HEK293 (cell line): Measurements from ENCODE around the gene UNCX.

ENCODE experiments used
- CTCF ChIA-PET: fragments of 350-600 bp; formaldehyde crosslinking; extraction: SDS; loops from one replicate; lab custom pipeline; 2021; ENCODE audit warnings: antibody characterized with exemption; lab: Yijun Ruan, JAX
- POLR2A ChIA-PET: fragments of 300-600 bp; formaldehyde crosslinking; extraction: SDS; loops from one replicate; lab custom pipeline; 2020; ENCODE audit warnings: antibody characterized with exemption, inconsistent platforms; lab: Yijun Ruan, JAX
- H3K27ac ChIP-seq: fragments of 200-500 bp; sonication (Bioruptor generic); 2 replicates; pipeline ENCODE4 v1.5.1; 2014; ENCODE audit warnings: low read depth, low read length, control low read depth, inconsistent platforms; ENCODE audit errors: extremely low read depth
- H3K36me3 ChIP-seq, 2 experiments: fragments of 200-500 bp in 1 of 2; sonication (Bioruptor generic) in 1 of 2; 1 replicate in 1 of 2; 2 replicates in 1 of 2; pipeline ENCODE4 v1.5.1; 2014 to 2017; ENCODE audit warnings: inconsistent platforms in 2 of 2, low read length in 2 of 2; ENCODE audit not compliant: control insufficient read depth in 2 of 2, insufficient read depth in 1 of 2
- H3K4me1 ChIP-seq: fragments of 200-500 bp; sonication (Bioruptor generic); 2 replicates; pipeline ENCODE4 v1.5.1; 2014; ENCODE audit warnings: mild to moderate bottlenecking, low read length, inconsistent platforms; ENCODE audit not compliant: control insufficient read depth, insufficient read depth
- H3K4me3 ChIP-seq: 2 replicates; pipeline ENCODE4 v1.5.1; 2011; ENCODE audit warnings: low read depth, mild to moderate bottlenecking, control low read depth, low read length, moderate library complexity
- H3K9me3 ChIP-seq: fragments of 200-500 bp; sonication (Bioruptor generic); 2 replicates; pipeline ENCODE4 v1.5.1; 2014; ENCODE audit warnings: low read depth, low read length, inconsistent platforms; ENCODE audit not compliant: control insufficient read depth, insufficient read depth
- AEBP2 ChIP-seq: fragments of 450-650 bp; formaldehyde crosslinking; IDR thresholded peaks from 2 replicates; pipeline ENCODE4 v1.5.1; 2016; ENCODE audit warnings: missing biosample characterization, missing genetic modification characterization, borderline replicate concordance
- GFI1B ChIP-seq: fragments of 450-650 bp; formaldehyde crosslinking; IDR thresholded peaks from 2 replicates; pipeline ENCODE4 v1.5.1; 2016; ENCODE audit warnings: missing biosample characterization, missing genetic modification characterization
- GLIS1 ChIP-seq: fragments of 450-650 bp; formaldehyde crosslinking; IDR thresholded peaks from 2 replicates; pipeline ENCODE4 v1.5.1; 2016; ENCODE audit warnings: missing biosample characterization, missing genetic modification characterization
- KLF10 ChIP-seq: fragments of 450-650 bp; IDR thresholded peaks from 2 replicates; pipeline ENCODE4 v1.5.1; 2018; ENCODE audit warnings: missing biosample characterization, mild to moderate bottlenecking, missing genetic modification characterization
- SP2 ChIP-seq: fragments of 450-650 bp; formaldehyde crosslinking; IDR thresholded peaks from 2 replicates; pipeline ENCODE4 v1.5.1; 2016; ENCODE audit warnings: missing biosample characterization, missing genetic modification characterization
- YY2 ChIP-seq: fragments of 450-650 bp; formaldehyde crosslinking; IDR thresholded peaks from 2 replicates; pipeline ENCODE4 v1.5.1; 2016; ENCODE audit warnings: missing biosample characterization, missing genetic modification characterization
- ZBTB6 ChIP-seq: fragments of 450-650 bp; formaldehyde crosslinking; IDR thresholded peaks from 2 replicates; pipeline ENCODE4 v1.5.1; 2017; ENCODE audit warnings: missing biosample characterization, missing genetic modification characterization
- ZBTB7A ChIP-seq: fragments of 450-650 bp; formaldehyde crosslinking; IDR thresholded peaks from 2 replicates; pipeline ENCODE4 v1.5.1; 2016; ENCODE audit warnings: low read depth, missing biosample characterization, missing genetic modification characterization
- ZFHX2 ChIP-seq: fragments of 450-650 bp; formaldehyde crosslinking; conservative IDR thresholded peaks from 2 replicates; pipeline ENCODE4 v1.5.1; 2016; ENCODE audit warnings: missing biosample characterization, missing genetic modification characterization
- ZIC2 ChIP-seq: fragments of 450-650 bp; formaldehyde crosslinking; IDR thresholded peaks from 2 replicates; pipeline ENCODE4 v1.5.1; 2016; ENCODE audit warnings: missing biosample characterization, missing genetic modification characterization
- ZNF155 ChIP-seq: fragments of 450-650 bp; formaldehyde crosslinking; IDR thresholded peaks from 2 replicates; pipeline ENCODE4 v1.5.1; 2016; ENCODE audit warnings: missing biosample characterization, missing genetic modification characterization
- ZNF16 ChIP-seq: fragments of 450-650 bp; formaldehyde crosslinking; IDR thresholded peaks from 2 replicates; pipeline ENCODE4 v1.5.1; 2016; ENCODE audit warnings: low read depth, missing biosample characterization, missing genetic modification characterization
- ZNF175 ChIP-seq: fragments of 450-650 bp; formaldehyde crosslinking; IDR thresholded peaks from 2 replicates; pipeline ENCODE4 v1.5.1; 2016; ENCODE audit warnings: missing biosample characterization, missing genetic modification characterization
- ZNF214 ChIP-seq: fragments of 450-650 bp; formaldehyde crosslinking; IDR thresholded peaks from 2 replicates; pipeline ENCODE4 v1.5.1; 2017; ENCODE audit warnings: missing biosample characterization, mild to moderate bottlenecking, missing genetic modification characterization, borderline replicate concordance
- ZNF248 ChIP-seq: fragments of 450-650 bp; formaldehyde crosslinking; IDR thresholded peaks from 2 replicates; pipeline ENCODE4 v1.5.1; 2017; ENCODE audit warnings: missing biosample characterization, missing genetic modification characterization
- ZNF335 ChIP-seq: fragments of 450-650 bp; formaldehyde crosslinking; conservative IDR thresholded peaks from 2 replicates; pipeline ENCODE4 v1.5.1; 2016; ENCODE audit warnings: missing biosample characterization, missing genetic modification characterization
- ZNF391 ChIP-seq: fragments of 450-650 bp; formaldehyde crosslinking; IDR thresholded peaks from 2 replicates; pipeline ENCODE4 v1.5.1; 2016; ENCODE audit warnings: low read depth, missing biosample characterization, missing genetic modification characterization, borderline replicate concordance
- ZNF423 ChIP-seq: fragments of 450-650 bp; formaldehyde crosslinking; IDR thresholded peaks from 2 replicates; pipeline ENCODE4 v1.5.1; 2016; ENCODE audit warnings: missing biosample characterization, missing genetic modification characterization
- ZNF433 ChIP-seq: fragments of 450-650 bp; formaldehyde crosslinking; IDR thresholded peaks from 2 replicates; pipeline ENCODE4 v1.5.1; 2016; ENCODE audit warnings: missing biosample characterization, missing genetic modification characterization, low read depth
- ZNF473 ChIP-seq: fragments of 450-650 bp; formaldehyde crosslinking; IDR thresholded peaks from 2 replicates; pipeline ENCODE4 v1.5.1; 2017; ENCODE audit warnings: missing biosample characterization, missing genetic modification characterization
- ZNF529 ChIP-seq: fragments of 450-650 bp; formaldehyde crosslinking; IDR thresholded peaks from 2 replicates; pipeline ENCODE4 v1.5.1; 2017; ENCODE audit warnings: missing genetic modification characterization, missing biosample characterization; ENCODE audit not compliant: insufficient replicate concordance
- ZNF610 ChIP-seq: fragments of 450-650 bp; formaldehyde crosslinking; IDR thresholded peaks from 2 replicates; pipeline ENCODE4 v1.5.1; 2016; ENCODE audit warnings: missing biosample characterization, missing genetic modification characterization, borderline replicate concordance
- ZNF658 ChIP-seq: fragments of 450-650 bp; formaldehyde crosslinking; IDR thresholded peaks from 2 replicates; pipeline ENCODE4; 2016; ENCODE audit warnings: missing biosample characterization, missing genetic modification characterization
- ZNF776 ChIP-seq: fragments of 450-650 bp; formaldehyde crosslinking; IDR thresholded peaks from 2 replicates; pipeline ENCODE4 v1.5.0; 2017; ENCODE audit warnings: missing biosample characterization, missing genetic modification characterization, borderline replicate concordance
- TF ChIP-seq, protein P1 (sequence below): fragments of 450-650 bp; formaldehyde crosslinking; IDR thresholded peaks from 2 replicates; pipeline ENCODE4 v1.5.1; 2016; ENCODE audit warnings: missing biosample characterization, missing genetic modification characterization

Gene UNCX

GRCh38 chr7:1226186-1226901 lies 6.3 kb upstream of the UNCX start:
- no peaks in the 10 kb centered on the region for H3K4me1 ChIP-seq
- ChIA-PET POLR2A (no interaction called here), CTCF (interaction anchor here (0.5 to 2.9 kb wide), 19 partner anchors 9 to 248 kb away, joined by 3 to 12 read pairs (median 5); no protein-coding TSS in a partner anchor)
- TF ChIP-seq KLF10 (tag by site-specific recombination) (no peak), ZNF155 (tag by site-specific recombination) (no peak), ZNF175 (no peak), SP2 (tag by site-specific recombination) (no peak), ZNF391 (tag by site-specific recombination) (no peak)
- no peaks in the 10 kb centered on the region for H3K36me3 ChIP-seq
- no peak overlapping the region for H3K27ac ChIP-seq
- H3K4me3 ChIP-seq = no peak overlapping the region
- H3K9me3 ChIP-seq = no peaks in the 10 kb centered on the region

- ChIA-PET CTCF (interaction anchor here (0.5 to 2.9 kb wide), 12 partner anchors 21 to 850 kb away, joined by 3 to 12 read pairs (median 3); no protein-coding TSS in a partner anchor), POLR2A (no interaction called here)
- TF ChIP-seq ZIC2 (tag by site-specific recombination) (peak; percentile 32; the same call in 1 of the 2 replicates), GLIS1 (peak; percentile 68), ZNF433 (tag by site-specific recombination) (no peak)
- Histone ChIP-seq H3K27ac (no peak overlapping the region), H3K4me1 (no peaks in the 10 kb centered on the region), H3K36me3 (no peaks in the 10 kb centered on the region), H3K9me3 (no peaks in the 10 kb centered on the region), H3K4me3 (no peak overlapping the region)
Observed at GRCh38 chr7:1227071-1227804, 5.4 kb upstream of the UNCX start.

DNA sequence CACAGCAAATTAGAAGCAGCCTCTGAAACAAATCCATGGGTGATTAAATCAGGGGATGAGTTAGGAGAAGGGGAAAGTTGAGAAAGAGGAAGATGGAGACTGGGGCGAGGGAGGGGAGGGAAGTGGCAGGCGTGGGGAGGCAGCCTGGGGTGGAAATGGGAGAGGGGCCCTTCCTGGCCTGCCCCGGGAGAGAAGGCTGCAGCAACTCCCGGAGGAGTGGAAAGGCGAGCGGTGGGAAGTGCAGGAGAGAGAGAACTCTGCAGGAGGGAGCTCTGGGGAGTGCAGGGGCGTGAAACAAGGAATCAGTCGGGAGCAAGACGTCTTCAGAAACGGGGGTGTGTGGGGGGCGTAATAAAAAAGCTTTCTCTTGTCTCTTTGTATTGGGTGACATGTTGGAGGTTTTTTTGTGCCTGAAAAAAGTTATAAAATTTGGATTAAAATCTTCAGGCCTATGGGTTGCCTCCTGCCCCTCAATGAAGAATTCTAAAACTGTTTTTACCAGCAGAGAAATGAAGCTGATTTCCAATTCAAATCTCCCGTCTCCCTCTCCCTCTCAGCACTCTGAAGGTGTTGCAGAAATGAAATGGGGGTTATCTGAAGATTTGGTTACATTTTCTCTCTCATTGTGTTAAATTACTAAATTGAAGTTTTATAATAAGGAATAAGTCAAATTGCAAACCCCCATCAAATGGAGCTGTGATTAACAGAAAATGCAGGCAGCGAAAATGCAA lies 4.7 kb upstream of the UNCX start:
- Histone ChIP-seq H3K4me3 (no peak overlapping the region), H3K4me1 (no peaks in the 10 kb centered on the region), H3K9me3 (no peaks in the 10 kb centered on the region), H3K36me3 (no peaks in the 10 kb centered on the region), H3K27ac (no peak overlapping the region)
- ChIA-PET CTCF (interaction anchor here (0.6 to 0.9 kb wide), 5 partner anchors 22 to 849 kb away, joined by 3 to 4 read pairs (median 3); no protein-coding TSS in a partner anchor), POLR2A (no interaction called here)
- TF ChIP-seq ZBTB6 = no peak
- TF ChIP-seq ZNF658 (tag by site-specific recombination) = no peak
- peak; percentile 73 for TF ChIP-seq ZFHX2 (tag by site-specific recombination)
- no peak for TF ChIP-seq ZNF214 (tag by site-specific recombination)
- no peak for TF ChIP-seq ZNF610 (tag by site-specific recombination)
- no peak for TF ChIP-seq AEBP2 (tag by site-specific recombination)
- peak; percentile 24; the same call in 1 of the 2 replicates for TF ChIP-seq ZNF335
- TF ChIP-seq ZNF473 (tag by site-specific recombination) = no peak
- TF ChIP-seq ZNF776 (tag by site-specific recombination) = no peak
- TF ChIP-seq YY2 = no peak
- TF ChIP-seq ZNF248 (tag by site-specific recombination) = no peak
- peak; percentile 47; the same call in 1 of the 2 replicates for TF ChIP-seq ZNF423
- TF ChIP-seq ZNF16 (tag by site-specific recombination) = no peak
- no peak for TF ChIP-seq ZNF529
- TF ChIP-seq ZNF433 (tag by site-specific recombination) = no peak
- TF ChIP-seq, protein P1, sequence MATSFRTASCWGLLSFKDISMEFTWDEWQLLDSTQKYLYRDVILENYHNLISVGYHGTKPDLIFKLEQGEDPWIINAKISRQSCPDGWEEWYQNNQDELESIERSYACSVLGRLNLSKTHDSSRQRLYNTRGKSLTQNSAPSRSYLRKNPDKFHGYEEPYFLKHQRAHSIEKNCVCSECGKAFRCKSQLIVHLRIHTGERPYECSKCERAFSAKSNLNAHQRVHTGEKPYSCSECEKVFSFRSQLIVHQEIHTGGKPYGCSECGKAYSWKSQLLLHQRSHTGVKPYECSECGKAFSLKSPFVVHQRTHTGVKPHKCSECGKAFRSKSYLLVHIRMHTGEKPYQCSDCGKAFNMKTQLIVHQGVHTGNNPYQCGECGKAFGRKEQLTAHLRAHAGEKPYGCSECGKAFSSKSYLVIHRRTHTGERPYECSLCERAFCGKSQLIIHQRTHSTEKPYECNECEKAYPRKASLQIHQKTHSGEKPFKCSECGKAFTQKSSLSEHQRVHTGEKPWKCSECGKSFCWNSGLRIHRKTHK (tag by site-specific recombination) = no peak
- TF ChIP-seq GFI1B (tag by site-specific recombination) = no peak
- TF ChIP-seq ZBTB7A (tag by site-specific recombination) = no peak
- TF ChIP-seq GLIS1 = peak; percentile 44
